Adrenal gland (tissue), 12 donors: Measurements from ENCODE around the gene CHST2. TPM values are rescaled to one million over a fixed set of nuclear protein-coding genes. Genes with fewer than 3 reads are reported as not detected.

Source experiments
- DNase-seq, 7 donors: peaks; one replicate each; pipeline ENCODE4 v3.0.0-alpha.2; 2019 to 2020
- H3K27ac ChIP-seq, 5 donors: fragments of 200-600 bp; sonication (generic) in 4 of 5; 1 replicate in 3 of 5; 2 replicates in 2 of 5; pipeline versions ENCODE4 v1.5.1 to v1.8.0; 2016 to 2020; ENCODE audit warnings: mild to moderate bottlenecking in 1 of 5
- H3K27me3 ChIP-seq: fragments of 200-600 bp; 2 replicates; pipeline ENCODE4 v1.8.0; 2021
- H3K36me3 ChIP-seq, 2 donors: fragments of 200-600 bp; replicated peaks in 1 of 2; 1 replicate in 1 of 2; 2 replicates in 1 of 2; pipeline versions ENCODE4 v1.5.1 to v1.8.0; 2018 to 2022
- H3K4me1 ChIP-seq, 2 donors: fragments of 200-600 bp; replicated peaks in 1 of 2; 1 replicate in 1 of 2; 2 replicates in 1 of 2; pipeline versions ENCODE4 v1.5.1 to v1.8.0; 2018 to 2021
- H3K4me3 ChIP-seq, 4 donors: fragments of 200-600 bp; sonication (generic) in 3 of 4; one replicate each; pipeline ENCODE4 v1.5.1; 2016 to 2018
- H3K9me3 ChIP-seq, 3 donors: fragments of 200-600 bp; sonication (generic) in 1 of 3; replicated peaks in 1 of 3; 1 replicate in 2 of 3; 2 replicates in 1 of 3; pipeline versions ENCODE4 v1.5.1 to v1.8.0; 2016 to 2021
- CTCF ChIP-seq, 6 experiments: fragments of 450-650 bp in 4 of 6; fragments of 200-600 bp in 2 of 6; sonication (generic) in 1 of 6; IDR thresholded peaks; 1 replicate in 5 of 6; 2 replicates in 1 of 6; pipeline versions ENCODE4 v1.5.1 to v1.8.0; 2016 to 2021; ENCODE audit warnings: antibody characterized with exemption in 6 of 6, mild to moderate bottlenecking in 2 of 6, moderate library complexity in 1 of 6
- POLR2A ChIP-seq, 2 donors: fragments of 450-650 bp; IDR thresholded peaks; one replicate each; pipeline ENCODE4 v1.6.1; 2017; ENCODE audit warnings: antibody characterized with exemption in 2 of 2, mild to moderate bottlenecking in 2 of 2, moderate library complexity in 1 of 2
- WGBS, 4 donors: extraction: QIAGEN DNeasy Blood & Tissue Kit in 2 of 4; methylation state at CpG; one replicate each; pipeline versions ENCODE4 v1.1.5 to v1.1.7; 2013 to 2017; 5-methylcytosine and 5-hydroxymethylcytosine counted together
- intact Hi-C, 2 donors: fragments of 100-400 bp; cut with DNase I; formaldehyde crosslinking; loops; one replicate each; pipeline versions ENCODE4 v1.14.1 to v1.15.0; 2022 to 2023
- polyA plus RNA-seq, 3 donors: library from polyadenylated mRNA; stranded (reverse); fragments of 200-250 nt in 2 of 3; fragments of 350-450 nt in 1 of 3; fragmentation: Illumina TruSeq in 1 of 3; extraction: RNeasy Lipid Tissue Mini Kit (QIAGEN cat#74804) in 1 of 3; gene quantifications; one replicate each; pipeline ENCODE4 v1.2.3, GENCODE V29; 2013 to 2014
- total RNA-seq, 9 donors: library from RNA; depleted of rRNA in 4 of 9; stranded (reverse); fragments of >200 nt in 4 of 9; fragments of 120-200 nt in 1 of 9; fragmentation: NEBNext Ultra II Directional in 1 of 9; extraction: Animal tissue kit (Norgen Biotek cat#: 25700) in 1 of 9; gene quantifications; one replicate each; pipeline versions ENCODE4 v1.1.0 to v1.2.4, GENCODE V29; 2013 to 2023
- donor health status: healthy with polysubstance abuse.
- donor health status: Bipolar disorder and iron deficiency.
- donor health status: DM: yes; HTN: yes; CAD: no.
- donor health status: DM: no; HTN: no; CAD: no.
- donor health status: DM: no; HTN: no; CAD: no.
- donor health status: DM: yes; HTN: yes; CAD: no.

Gene CHST2
- total and polyA plus RNA-seq, 12 donors: 1.9 to 11.4 (median 3.6) TPM

- 76 to 87% (median 81%) methylated on average over 7 of the region's 7 CpGs for WGBS, 4 donors
Measured at GRCh38 chr3:143101792-143102381, 17.7 kb upstream of the CHST2 start.

GRCh38 chr3:143103652-143104051, 15.9 kb upstream of the CHST2 start:
- 75 to 93% (median 81%) methylated on average over 2 of the region's 2 CpGs for WGBS, 4 donors

More at GRCh38 chr3:143101792-143102381, 17.7 kb upstream of the CHST2 start:
- H3K36me3 ChIP-seq: no peaks in the 10 kb centered on the region
- TF ChIP-seq CTCF (IDR thresholded peaks at IDR 0.05): no peak
- TF ChIP-seq POLR2A (IDR thresholded peaks at IDR 0.05): no peak
- peaks cover 0 to 12% (median 6%) of the 10 kb centered on the region in 3 donors for H3K9me3 ChIP-seq
- H3K27ac ChIP-seq: no peak overlapping the region
- intact Hi-C loops: no loop called here
- no peaks in the 10 kb centered on the region for H3K4me1 ChIP-seq
- H3K27me3 ChIP-seq: no peaks in the 10 kb centered on the region
- H3K4me3 ChIP-seq: no peak overlapping the region
- DNase-seq: no peak

DNA sequence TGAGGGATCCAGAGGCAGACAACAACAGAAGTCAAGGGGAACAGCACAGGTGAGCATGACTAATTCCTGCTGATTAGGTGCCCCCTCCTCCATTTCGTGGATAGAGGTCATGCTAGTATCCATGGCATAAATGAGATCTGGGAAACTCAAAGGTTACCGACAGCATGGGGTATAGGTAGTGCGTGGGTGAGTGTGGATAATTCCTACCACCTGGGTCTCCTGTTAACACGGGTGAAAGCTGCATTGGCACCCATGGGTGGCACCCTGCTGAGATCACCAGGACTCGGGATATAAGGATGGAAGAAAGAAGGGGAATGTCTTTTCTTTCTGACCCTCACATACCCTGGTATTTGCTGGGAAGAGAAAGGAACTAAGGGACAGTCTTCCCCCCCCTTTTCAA, 14.4 kb upstream of the CHST2 start:
- no peaks in the 10 kb centered on the region for H3K27me3 ChIP-seq
- 70 to 78% (median 74%) methylated on average over 5 of the region's 5 CpGs for WGBS, 4 donors
- no peak overlapping the region for H3K4me3 ChIP-seq
- DNase-seq: no peak
- no peak overlapping the region for H3K27ac ChIP-seq
- no peaks in the 10 kb centered on the region for H3K4me1 ChIP-seq
- intact Hi-C loops: no loop called here
- TF ChIP-seq CTCF (IDR thresholded peaks at IDR 0.05) (no peak), POLR2A (IDR thresholded peaks at IDR 0.05) (no peak)
- H3K36me3 ChIP-seq: no peaks in the 10 kb centered on the region
- peaks cover 0 to 12% (median 6%) of the 10 kb centered on the region in 3 donors for H3K9me3 ChIP-seq

More at GRCh38 chr3:143103652-143104051, 15.9 kb upstream of the CHST2 start:
- DNase-seq: no peak
- intact Hi-C loops: no loop called here
- H3K4me3 ChIP-seq: no peak overlapping the region
- H3K36me3 ChIP-seq: no peaks in the 10 kb centered on the region
- H3K4me1 ChIP-seq: no peaks in the 10 kb centered on the region
- H3K9me3 ChIP-seq: peaks cover 0 to 12% (median 6%) of the 10 kb centered on the region in 3 donors
- TF ChIP-seq CTCF (IDR thresholded peaks at IDR 0.05) (no peak), POLR2A (IDR thresholded peaks at IDR 0.05) (no peak)
- H3K27me3 ChIP-seq: no peaks in the 10 kb centered on the region
- no peak overlapping the region for H3K27ac ChIP-seq

DNA sequence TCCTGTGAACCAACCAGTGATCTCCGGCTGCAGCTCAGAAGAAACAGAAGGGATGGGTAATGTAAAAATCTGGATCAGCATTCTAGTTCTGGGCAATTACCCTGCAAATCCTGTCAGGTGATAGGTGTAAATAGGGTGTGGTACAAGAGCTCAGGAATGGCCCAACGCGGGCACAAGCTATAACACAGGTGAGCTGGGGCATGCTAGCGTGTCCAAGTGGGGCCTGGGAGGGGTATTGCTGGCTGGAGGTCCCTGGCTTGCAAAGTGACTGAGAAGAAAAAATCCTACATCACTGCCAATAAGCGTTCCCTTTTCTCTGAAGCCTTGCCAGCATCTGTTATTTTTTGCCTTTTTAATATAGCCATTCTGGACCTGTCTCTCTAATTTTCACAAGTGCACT, 9.7 kb upstream of the CHST2 start:
- no peak for DNase-seq
- intact Hi-C loops: no loop called here
- TF ChIP-seq CTCF (IDR thresholded peaks at IDR 0.05) (no peak), POLR2A (IDR thresholded peaks at IDR 0.05) (no peak)
- no peaks in the 10 kb centered on the region for H3K27me3 ChIP-seq
- H3K27ac ChIP-seq: no peak overlapping the region
- no peak overlapping the region for H3K4me3 ChIP-seq
- H3K4me1 ChIP-seq: no peaks in the 10 kb centered on the region
- WGBS, 4 donors: 74 to 87% (median 80%) methylated on average over 5 of the region's 5 CpGs
- peaks cover 0 to 11% (median 6%) of the 10 kb centered on the region in 3 donors for H3K9me3 ChIP-seq
- no peaks in the 10 kb centered on the region for H3K36me3 ChIP-seq
